Measurements from ENCODE around the gene PIGQ. TPM values are rescaled to one million over a fixed set of nuclear protein-coding genes. Genes with fewer than 3 reads are reported as not detected.

PIGQ gene
- total and polyA plus RNA-seq, 2 of the 8 experiments (the other 6 are each of a cell fraction or from before 2014, with no cell fraction given): 36.0 to 49.2 TPM

DNA sequence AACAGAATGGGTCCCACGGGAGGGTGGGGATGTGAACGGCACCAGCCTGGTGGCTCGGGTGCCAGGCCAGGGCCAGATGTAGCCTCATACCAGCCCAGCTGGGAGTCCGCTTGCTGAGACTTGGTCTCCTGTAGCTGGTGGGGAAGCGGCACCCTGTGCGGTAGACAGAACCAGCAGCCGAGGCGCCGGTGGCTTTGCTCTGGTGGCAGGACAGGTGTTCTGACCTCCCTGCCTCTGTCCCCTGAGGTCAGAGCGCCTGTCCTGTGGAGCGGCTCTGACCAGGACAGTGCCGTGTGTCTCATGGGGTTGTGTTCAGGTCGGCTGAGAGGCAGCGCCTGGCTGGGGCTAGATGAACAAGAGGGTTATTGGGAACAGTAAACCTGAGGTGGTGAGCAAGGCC, 40.2 kb downstream of the PIGQ start:
- Histone ChIP-seq H4K5ac (ENCODE audit: insufficient read length, low read depth, low read length) (no peak overlapping the region), H3K4ac (replicated peaks; ENCODE audit: insufficient read length, low read depth, low read length) (no peak overlapping the region), H2AFZ (ENCODE audit: low read length) (no peak overlapping the region), H3K27ac (ENCODE audit: low read depth, low read length) (no peak overlapping the region), H3K4me1 (replicated peaks in 1 of 4; ENCODE audit: control insufficient read depth in 3 of 4, insufficient read depth in 4 of 4, low read length in 3 of 4) (no peaks in the 10 kb centered on the region; a peak in 1 of 7 replicates), H3K14ac (ENCODE audit: insufficient read length) (no peak overlapping the region), H2BK20ac (ENCODE audit: low read length) (0 out of 2 replicates have a peak overlapping the region, but pooled peaks have one; percentile 18), H2BK120ac (replicated peaks; ENCODE audit: low read depth, low read length) (no peak overlapping the region), H3K4me3 (ENCODE audit: extremely low read depth in 1 of 4, insufficient read depth in 2 of 4, low read depth in 3 of 4, low read length in 4 of 4) (no peak overlapping the region), H4K91ac (replicated peaks; ENCODE audit: insufficient read length, low read length) (no peak overlapping the region), H3K4me2 (ENCODE audit: insufficient read depth in 1 of 2, low read depth in 2 of 2, low read length in 2 of 2) (no peak overlapping the region), H3K9ac (replicated peaks in 1 of 4; ENCODE audit: extremely low read depth in 1 of 4, low read depth in 3 of 4, low read length in 3 of 4) (no peak overlapping the region), H4K8ac (ENCODE audit: extremely low read depth, insufficient read depth, low read length) (no peak overlapping the region), H3K23me2 (ENCODE audit: low read depth, low read length) (no peaks in the 10 kb centered on the region), H3K56ac (replicated peaks; ENCODE audit: insufficient read length, low read depth, low read length) (no peak overlapping the region), H3K79me1 (ENCODE audit: low read depth, low read length) (peaks cover 6% of the 10 kb centered on the region), H2AK5ac (ENCODE audit: low read depth, low read length) (0 out of 2 replicates have a peak overlapping the region, but pooled peaks have one; percentile 39), H2BK5ac (ENCODE audit: low read depth, low read length) (no peak overlapping the region), H3K36me3 (ENCODE audit: control insufficient read depth in 2 of 4, insufficient read depth in 4 of 4, low read length in 3 of 4) (no peaks in the 10 kb centered on the region; a peak in 1 of 8 replicates), H3K23ac (ENCODE audit: insufficient read length) (no peak overlapping the region), H3K79me2 (ENCODE audit: control insufficient read depth in 1 of 2, insufficient read depth in 2 of 2, low read length in 2 of 2) (peaks cover 0 to 2% of the 10 kb centered on the region in 2 experiments; a peak in 1 of 4 replicates), H4K20me1 (replicated peaks in 1 of 2; ENCODE audit: control insufficient read depth in 1 of 2, insufficient read depth in 2 of 2, low read length in 2 of 2) (peaks cover 0 to 9% of the 10 kb centered on the region in 2 experiments), H3K27me3 (replicated peaks in 1 of 4; ENCODE audit: control insufficient read depth in 3 of 4, extremely low read depth in 1 of 4, insufficient read depth in 3 of 4, low read length in 3 of 4) (no peaks in the 10 kb centered on the region), H2BK12ac (ENCODE audit: low read depth, low read length) (0 out of 2 replicates have a peak overlapping the region, but pooled peaks have one; percentile 27), H3K9me3 (ENCODE audit: insufficient read depth in 2 of 2, low read depth in 1 of 2, low read length in 1 of 2) (peaks cover 5 to 7% of the 10 kb centered on the region in 2 experiments; a peak in 3 of 4 replicates), H2BK15ac (ENCODE audit: low read length) (no peak overlapping the region), H3K18ac (ENCODE audit: extremely low read depth, low read length) (no peak overlapping the region)
- ChIA-PET CTCF (ENCODE audit: partially characterized antibody) (interaction anchor here (1.1 to 5.2 kb wide), 15 partner anchors 9 to 184 kb away, joined by 3 to 29 read pairs (median 4); partner anchors contain the start of genes RAB11FIP3 and RAB40C), POLR2A (ENCODE audit: partially characterized antibody) (interaction anchor here (0.7 to 1.4 kb wide), 3 partner anchors 9 to 86 kb away, joined by 3 to 4 read pairs (median 3); no protein-coding TSS in a partner anchor)
- 93% methylated on average over 12 of the region's 14 CpGs; no CpG with 5 or more reads in 1 of the 2 experiments for WGBS, 2 experiments (ENCODE audit: extremely low coverage in 1 of 2, insufficient coverage in 1 of 2, insufficient read length in 1 of 2, insufficient replicate concordance in 2 of 2, low coverage in 1 of 2, low lambda C conversion rate in 2 of 2, missing lambda C conversion rate in 1 of 2)
- no peak for FAIRE-seq
- no peak for DNase-seq (ENCODE audit: low read depth in 1 of 2, low spot score in 2 of 2)
- TF ChIP-seq SRF (IDR thresholded peaks at IDR 0.05; ENCODE audit: low read depth, low read length): no peak
- no peak for TF ChIP-seq GTF2F1 (IDR thresholded peaks at IDR 0.05; ENCODE audit: borderline replicate concordance, low read depth, low read length)
- no peak for TF ChIP-seq RNF2 (IDR thresholded peaks at IDR 0.05; ENCODE audit: borderline replicate concordance, low read depth, low read length, missing control alignments, poor library complexity, severe bottlenecking)
- TF ChIP-seq TBP (IDR thresholded peaks at IDR 0.05; ENCODE audit: low read depth, low read length): no peak
- no peak for TF ChIP-seq RAD21 (IDR thresholded peaks at IDR 0.05 in 1 of 2, conservative IDR thresholded peaks at IDR 0.05 in 1 of 2; ENCODE audit: low read depth in 2 of 2, low read length in 2 of 2)
- no peak for TF ChIP-seq KDM4A (IDR thresholded peaks at IDR 0.05; ENCODE audit: low read depth, low read length, severe bottlenecking)
- TF ChIP-seq TEAD4 (IDR thresholded peaks at IDR 0.05; ENCODE audit: low read depth, low read length): no peak
- TF ChIP-seq NRF1 (IDR thresholded peaks at IDR 0.05; ENCODE audit: low read depth, low read length): no peak
- TF ChIP-seq, protein P1, sequence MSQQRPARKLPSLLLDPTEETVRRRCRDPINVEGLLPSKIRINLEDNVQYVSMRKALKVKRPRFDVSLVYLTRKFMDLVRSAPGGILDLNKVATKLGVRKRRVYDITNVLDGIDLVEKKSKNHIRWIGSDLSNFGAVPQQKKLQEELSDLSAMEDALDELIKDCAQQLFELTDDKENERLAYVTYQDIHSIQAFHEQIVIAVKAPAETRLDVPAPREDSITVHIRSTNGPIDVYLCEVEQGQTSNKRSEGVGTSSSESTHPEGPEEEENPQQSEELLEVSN (IDR thresholded peaks at IDR 0.05): no peak
- TF ChIP-seq, protein P2, sequence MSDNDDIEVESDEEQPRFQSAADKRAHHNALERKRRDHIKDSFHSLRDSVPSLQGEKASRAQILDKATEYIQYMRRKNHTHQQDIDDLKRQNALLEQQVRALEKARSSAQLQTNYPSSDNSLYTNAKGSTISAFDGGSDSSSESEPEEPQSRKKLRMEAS (IDR thresholded peaks at IDR 0.05): no peak
- TF ChIP-seq HDAC2 (IDR thresholded peaks at IDR 0.05; ENCODE audit: borderline replicate concordance in 1 of 2, low read depth in 2 of 2, low read length in 2 of 2): no peak

All from H1 (cell line).